Omental fat pad (tissue), 4 donors: Measurements from ENCODE around the gene ZNF425. TPM values are rescaled to one million over a fixed set of nuclear protein-coding genes. Genes with fewer than 3 reads are reported as not detected.

Experiments used
- ATAC-seq: fragments of 150-250 bp; one replicate; pipeline ENCODE4 v1.9.1; 2016; ENCODE audit warnings: mild to moderate bottlenecking, moderate library complexity; ENCODE audit not compliant: low FRiP score
- DNase-seq: peaks from one replicate; pipeline ENCODE4 v3.0.0-alpha.2; 2019; ENCODE audit warnings: low spot score
- CTCF ChIP-seq, 3 donors: fragments of 450-650 bp; IDR thresholded peaks; one replicate each; pipeline ENCODE4 v1.5.1; 2016 to 2017; ENCODE audit warnings: antibody characterized with exemption in 3 of 3, mild to moderate bottlenecking in 3 of 3, moderate library complexity in 2 of 3
- total RNA-seq, 4 donors: library from RNA; depleted of rRNA; stranded (reverse); fragments of >200 nt; gene quantifications; one replicate each; pipeline ENCODE4 v1.1.0, GENCODE V29; 2016

The ZNF425 gene
- total RNA-seq, 4 donors from 2014 or later = 1.1 to 1.6 (median 1.5) TPM

GRCh38 chr7:149161241-149161848 is 35.2 kb upstream of the ZNF425 start:
- ATAC-seq (no peak), DNase-seq (no peak)
- no peak for TF ChIP-seq CTCF (IDR thresholded peaks at IDR 0.05)

GRCh38 chr7:149156898-149157297 is 30.8 kb upstream of the ZNF425 start:
- DNase-seq = no peak
- no peak for ATAC-seq
- TF ChIP-seq CTCF (IDR thresholded peaks at IDR 0.05) = no peak

DNA sequence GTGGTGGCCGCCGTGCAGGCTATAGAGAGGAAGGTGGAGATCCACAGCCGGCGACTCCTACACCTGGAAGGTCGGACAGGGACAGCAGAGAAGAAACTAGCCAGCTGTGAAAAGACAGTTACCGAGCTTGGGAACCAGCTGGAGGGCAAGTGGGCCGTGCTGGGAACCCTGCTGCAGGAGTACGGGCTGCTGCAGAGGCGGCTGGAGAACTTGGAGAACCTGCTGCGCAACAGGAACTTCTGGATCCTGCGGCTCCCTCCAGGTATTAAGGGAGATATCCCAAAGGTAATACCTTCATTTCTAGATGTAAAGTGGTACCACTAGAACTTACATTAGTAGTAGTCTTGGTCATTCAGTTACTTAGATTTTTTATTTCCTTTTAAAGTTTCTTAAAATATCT is 27.9 kb upstream of the ZNF425 start:
- TF ChIP-seq CTCF (IDR thresholded peaks at IDR 0.05) = no peak
- ATAC-seq (no peak), DNase-seq (no peak)

- TF ChIP-seq CTCF (IDR thresholded peaks at IDR 0.05) = no peak
- no peak for DNase-seq
- ATAC-seq = no peak
Measured at GRCh38 chr7:149153346-149153745, 27.2 kb upstream of the ZNF425 start.

DNA sequence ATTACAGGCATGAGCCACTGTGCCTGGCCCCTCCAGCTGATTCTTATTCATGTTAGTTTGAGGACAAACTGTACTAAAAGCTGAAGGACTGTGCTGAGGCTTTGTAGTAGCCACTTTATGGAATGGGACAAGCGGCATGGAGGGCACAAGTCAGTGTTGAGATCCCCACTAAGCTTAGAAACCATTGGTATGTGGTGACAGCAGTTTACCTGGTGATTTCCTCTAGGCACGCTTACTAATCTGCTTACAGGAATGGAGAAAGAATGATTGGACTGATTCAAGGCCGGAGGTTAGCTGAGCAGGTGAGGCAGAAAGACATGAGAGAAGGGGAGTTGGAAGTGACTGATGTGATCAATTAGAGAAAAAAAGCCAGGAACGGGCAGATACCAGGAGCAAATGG is 24.9 kb upstream of the ZNF425 start:
- TF ChIP-seq CTCF (IDR thresholded peaks at IDR 0.05) = no peak
- DNase-seq = no peak
- ATAC-seq = no peak

- ATAC-seq (peak; percentile 48), DNase-seq (peak; percentile 38)
- no peak for TF ChIP-seq CTCF (IDR thresholded peaks at IDR 0.05)
Measured at GRCh38 chr7:149147752-149148653, 21.9 kb upstream of the ZNF425 start.
